Measurements from ENCODE around the gene AGBL4. TPM values are rescaled to one million over a fixed set of nuclear protein-coding genes. Genes with fewer than 3 reads are reported as not detected.

The AGBL4 gene
- total and polyA plus RNA-seq, 2 of the 4 experiments (the other 2 are of a cell fraction) = not detected

DNA sequence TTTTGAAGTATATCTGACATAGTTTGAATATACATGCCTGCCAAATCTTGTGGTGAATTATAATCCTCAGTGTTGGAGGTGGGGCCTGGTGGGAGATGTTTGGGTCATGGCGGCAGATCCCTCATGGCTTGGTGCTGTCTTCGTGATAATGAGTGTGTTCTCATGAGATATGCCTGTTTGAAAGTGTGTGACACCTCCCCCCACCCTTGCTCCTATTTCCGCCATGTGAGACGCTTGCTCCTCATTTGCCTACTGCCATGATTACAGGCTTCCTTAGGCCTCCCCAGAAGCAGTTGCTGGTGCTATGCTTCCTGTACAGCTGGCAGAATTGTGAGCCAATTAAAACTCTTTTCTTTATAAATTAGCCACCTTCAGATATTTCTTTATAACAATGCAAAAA is 810.5 kb downstream of the AGBL4 start:
- Histone ChIP-seq H4K91ac (ENCODE audit: insufficient read depth, low read depth, low read length) (no peak overlapping the region), H4K5ac (ENCODE audit: low read depth, low read length) (no peak overlapping the region), H4K8ac (ENCODE audit: low read depth in 2 of 2, low read length in 2 of 2) (no peak overlapping the region), H3K14ac (replicated peaks; ENCODE audit: low read depth, low read length) (no peak overlapping the region), H3K27me3 (ENCODE audit: control insufficient read depth, insufficient read depth, low read length) (no peaks in the 10 kb centered on the region), H3K4me3 (ENCODE audit: insufficient read depth, low read depth, low read length) (no peak overlapping the region), H3K79me1 (ENCODE audit: low read depth in 1 of 2, low read length in 2 of 2) (no peaks in the 10 kb centered on the region), H2BK5ac (ENCODE audit: low read depth, low read length, poor library complexity, severe bottlenecking) (no peak overlapping the region), H3K56ac (ENCODE audit: extremely low read depth, insufficient read depth, low read length) (no peak overlapping the region), H3K9me1 (ENCODE audit: insufficient read depth, low read length) (no peaks in the 10 kb centered on the region), H3K4me2 (ENCODE audit: low read depth, low read length) (no peak overlapping the region), H2AK5ac (ENCODE audit: low read depth, low read length) (no peak overlapping the region), H3K36me3 (ENCODE audit: control insufficient read depth, insufficient read depth, low read length) (no peaks in the 10 kb centered on the region), H3K4ac (ENCODE audit: low read depth, low read length) (no peak overlapping the region), H3K9me3 (ENCODE audit: control insufficient read depth, insufficient read depth, low read length) (peaks cover 4% of the 10 kb centered on the region), H4K20me1 (ENCODE audit: insufficient read depth, low read length) (no peaks in the 10 kb centered on the region), H2BK20ac (ENCODE audit: low read depth, low read length) (no peak overlapping the region), H3K9ac (ENCODE audit: low read depth, low read length) (no peak overlapping the region), H2BK120ac (ENCODE audit: low read depth, low read length) (no peak overlapping the region), H2BK15ac (ENCODE audit: low read depth, low read length) (no peak overlapping the region), H3K4me1 (ENCODE audit: control insufficient read depth, insufficient read depth, low read length) (no peaks in the 10 kb centered on the region), H3K23ac (ENCODE audit: low read depth, low read length) (no peak overlapping the region), H3K27ac (ENCODE audit: insufficient read depth, low read length) (no peak overlapping the region), H2AFZ (replicated peaks; ENCODE audit: low read length, poor library complexity) (no peak overlapping the region), H2AK9ac (replicated peaks; ENCODE audit: low read depth, low read length, poor library complexity) (no peak overlapping the region), H3K18ac (ENCODE audit: low read depth, low read length) (no peak overlapping the region)
- ChIA-PET CTCF (interaction anchor here (0.6 kb wide), 1 partner anchor 305 kb away, joined by 8 read pairs; no protein-coding TSS in a partner anchor), POLR2A (ENCODE audit: unreplicated experiment) (no interaction called here)
- intact Hi-C loops (cut with micrococcal nuclease) = no loop called here
- dilution Hi-C loops (cut with HindIII; ENCODE audit: low sequenced_read_pairs, unreplicated experiment) = no loop called here
- BruUV-seq (replicated peaks) = no TSS peak
- in situ Hi-C loops (cut with MboI; ENCODE audit: low sequenced_read_pairs) = no loop called here
- WGBS, 2 experiments (ENCODE audit: extremely low coverage in 2 of 2, insufficient read length in 1 of 2) = 52% methylated on average over 2 of the region's 4 CpGs; no CpG with 5 or more reads in 1 of the 2 experiments
- DNase-seq (no peak), ATAC-seq (ENCODE audit: low read depth) (no peak)
- TF ChIP-seq RFX5 (IDR thresholded peaks at IDR 0.05; ENCODE audit: low read depth, low read length) = no peak
- TF ChIP-seq RCOR1 (IDR thresholded peaks at IDR 0.05; ENCODE audit: insufficient replicate concordance, low read length) = no peak
- no peak for TF ChIP-seq MAZ (IDR thresholded peaks at IDR 0.05; ENCODE audit: borderline replicate concordance, low read depth, low read length)
- TF ChIP-seq, protein P1, sequence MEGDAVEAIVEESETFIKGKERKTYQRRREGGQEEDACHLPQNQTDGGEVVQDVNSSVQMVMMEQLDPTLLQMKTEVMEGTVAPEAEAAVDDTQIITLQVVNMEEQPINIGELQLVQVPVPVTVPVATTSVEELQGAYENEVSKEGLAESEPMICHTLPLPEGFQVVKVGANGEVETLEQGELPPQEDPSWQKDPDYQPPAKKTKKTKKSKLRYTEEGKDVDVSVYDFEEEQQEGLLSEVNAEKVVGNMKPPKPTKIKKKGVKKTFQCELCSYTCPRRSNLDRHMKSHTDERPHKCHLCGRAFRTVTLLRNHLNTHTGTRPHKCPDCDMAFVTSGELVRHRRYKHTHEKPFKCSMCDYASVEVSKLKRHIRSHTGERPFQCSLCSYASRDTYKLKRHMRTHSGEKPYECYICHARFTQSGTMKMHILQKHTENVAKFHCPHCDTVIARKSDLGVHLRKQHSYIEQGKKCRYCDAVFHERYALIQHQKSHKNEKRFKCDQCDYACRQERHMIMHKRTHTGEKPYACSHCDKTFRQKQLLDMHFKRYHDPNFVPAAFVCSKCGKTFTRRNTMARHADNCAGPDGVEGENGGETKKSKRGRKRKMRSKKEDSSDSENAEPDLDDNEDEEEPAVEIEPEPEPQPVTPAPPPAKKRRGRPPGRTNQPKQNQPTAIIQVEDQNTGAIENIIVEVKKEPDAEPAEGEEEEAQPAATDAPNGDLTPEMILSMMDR (conservative IDR thresholded peaks at IDR 0.05; ENCODE audit: low read depth, low read length) = no peak
- TF ChIP-seq, protein P2, sequence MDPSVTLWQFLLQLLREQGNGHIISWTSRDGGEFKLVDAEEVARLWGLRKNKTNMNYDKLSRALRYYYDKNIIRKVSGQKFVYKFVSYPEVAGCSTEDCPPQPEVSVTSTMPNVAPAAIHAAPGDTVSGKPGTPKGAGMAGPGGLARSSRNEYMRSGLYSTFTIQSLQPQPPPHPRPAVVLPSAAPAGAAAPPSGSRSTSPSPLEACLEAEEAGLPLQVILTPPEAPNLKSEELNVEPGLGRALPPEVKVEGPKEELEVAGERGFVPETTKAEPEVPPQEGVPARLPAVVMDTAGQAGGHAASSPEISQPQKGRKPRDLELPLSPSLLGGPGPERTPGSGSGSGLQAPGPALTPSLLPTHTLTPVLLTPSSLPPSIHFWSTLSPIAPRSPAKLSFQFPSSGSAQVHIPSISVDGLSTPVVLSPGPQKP (IDR thresholded peaks at IDR 0.05; ENCODE audit: borderline replicate concordance, low read depth, low read length) = no peak
- no peak for TF ChIP-seq MAFK (IDR thresholded peaks at IDR 0.05; ENCODE audit: low read depth, low read length)
- TF ChIP-seq, protein P3, sequence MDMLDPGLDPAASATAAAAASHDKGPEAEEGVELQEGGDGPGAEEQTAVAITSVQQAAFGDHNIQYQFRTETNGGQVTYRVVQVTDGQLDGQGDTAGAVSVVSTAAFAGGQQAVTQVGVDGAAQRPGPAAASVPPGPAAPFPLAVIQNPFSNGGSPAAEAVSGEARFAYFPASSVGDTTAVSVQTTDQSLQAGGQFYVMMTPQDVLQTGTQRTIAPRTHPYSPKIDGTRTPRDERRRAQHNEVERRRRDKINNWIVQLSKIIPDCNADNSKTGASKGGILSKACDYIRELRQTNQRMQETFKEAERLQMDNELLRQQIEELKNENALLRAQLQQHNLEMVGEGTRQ (IDR thresholded peaks at IDR 0.05; ENCODE audit: low read depth, low read length) = no peak
- no peak for TF ChIP-seq NFE2L2 (IDR thresholded peaks at IDR 0.05; ENCODE audit: low read depth, low read length)
